Measurements from ENCODE around the gene B3GALT6.

The B3GALT6 gene

DNA sequence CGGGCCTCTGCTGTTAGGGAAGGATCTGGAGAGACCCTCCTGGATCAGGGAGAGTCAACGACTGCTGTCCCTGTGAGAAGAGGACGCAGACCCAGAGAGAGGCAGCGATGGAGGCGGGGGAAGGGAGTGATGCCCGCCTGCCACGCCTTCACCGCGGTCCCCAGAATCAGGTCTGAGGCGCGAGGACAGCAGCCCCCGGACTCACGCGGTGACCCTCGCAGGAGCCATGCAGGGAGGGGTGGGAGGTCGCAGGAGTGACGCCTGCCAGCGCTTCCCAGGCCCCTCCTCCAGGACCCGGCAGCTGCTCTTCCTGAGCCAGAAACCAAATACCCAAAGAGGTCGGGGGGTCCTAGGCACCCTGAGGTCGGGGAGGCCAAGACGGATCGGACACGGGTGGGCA lies 11.8 kb upstream of the B3GALT6 start:
- DNase-seq (ENCODE audit: low read depth): no peak
- no peak overlapping the region for H3K4me3 ChIP-seq (ENCODE audit: low read depth, low read length)
- TF ChIP-seq, protein P1, sequence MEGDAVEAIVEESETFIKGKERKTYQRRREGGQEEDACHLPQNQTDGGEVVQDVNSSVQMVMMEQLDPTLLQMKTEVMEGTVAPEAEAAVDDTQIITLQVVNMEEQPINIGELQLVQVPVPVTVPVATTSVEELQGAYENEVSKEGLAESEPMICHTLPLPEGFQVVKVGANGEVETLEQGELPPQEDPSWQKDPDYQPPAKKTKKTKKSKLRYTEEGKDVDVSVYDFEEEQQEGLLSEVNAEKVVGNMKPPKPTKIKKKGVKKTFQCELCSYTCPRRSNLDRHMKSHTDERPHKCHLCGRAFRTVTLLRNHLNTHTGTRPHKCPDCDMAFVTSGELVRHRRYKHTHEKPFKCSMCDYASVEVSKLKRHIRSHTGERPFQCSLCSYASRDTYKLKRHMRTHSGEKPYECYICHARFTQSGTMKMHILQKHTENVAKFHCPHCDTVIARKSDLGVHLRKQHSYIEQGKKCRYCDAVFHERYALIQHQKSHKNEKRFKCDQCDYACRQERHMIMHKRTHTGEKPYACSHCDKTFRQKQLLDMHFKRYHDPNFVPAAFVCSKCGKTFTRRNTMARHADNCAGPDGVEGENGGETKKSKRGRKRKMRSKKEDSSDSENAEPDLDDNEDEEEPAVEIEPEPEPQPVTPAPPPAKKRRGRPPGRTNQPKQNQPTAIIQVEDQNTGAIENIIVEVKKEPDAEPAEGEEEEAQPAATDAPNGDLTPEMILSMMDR (IDR thresholded peaks at IDR 0.05; ENCODE audit: control insufficient read depth, extremely low read depth, insufficient read depth): no peak

DNA sequence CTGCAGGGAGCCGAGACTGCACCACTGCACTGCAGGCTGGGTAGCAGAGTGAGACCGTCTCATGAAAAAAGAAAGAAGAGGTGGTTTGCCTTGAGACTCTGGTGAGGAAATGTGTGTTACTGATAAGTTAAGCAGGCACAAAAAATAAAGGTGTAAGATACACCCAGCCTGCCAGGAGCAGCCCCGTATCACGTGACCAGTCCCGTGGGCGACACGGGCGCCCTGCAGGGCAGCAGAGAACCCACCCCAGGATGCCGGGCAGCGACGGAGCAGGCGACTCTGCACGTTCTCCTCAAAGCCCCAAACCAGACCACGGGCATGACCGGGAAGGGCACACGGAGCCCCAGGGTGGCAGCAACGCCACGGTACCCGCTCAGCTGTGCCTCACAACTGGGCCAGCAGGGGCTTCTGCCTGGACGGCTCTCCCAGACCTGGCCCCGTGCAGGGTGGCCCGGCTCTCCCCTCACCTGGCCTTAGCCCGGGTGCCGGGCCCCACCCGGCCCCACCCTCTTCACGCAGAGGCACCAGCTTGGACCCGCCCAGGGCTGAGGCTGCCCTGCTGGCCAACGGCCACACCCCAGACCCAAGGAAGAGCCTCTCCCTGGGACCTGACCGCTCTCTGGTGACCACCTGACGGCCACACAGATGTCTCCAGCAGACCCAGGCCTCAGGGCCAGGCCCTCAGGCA lies 10.0 kb upstream of the B3GALT6 start:
- H3K4me3 ChIP-seq (ENCODE audit: low read depth, low read length): no peak overlapping the region
- DNase-seq (ENCODE audit: low read depth): no peak
- TF ChIP-seq, protein P1 (IDR thresholded peaks at IDR 0.05; ENCODE audit: control insufficient read depth, extremely low read depth, insufficient read depth): no peak

DNA sequence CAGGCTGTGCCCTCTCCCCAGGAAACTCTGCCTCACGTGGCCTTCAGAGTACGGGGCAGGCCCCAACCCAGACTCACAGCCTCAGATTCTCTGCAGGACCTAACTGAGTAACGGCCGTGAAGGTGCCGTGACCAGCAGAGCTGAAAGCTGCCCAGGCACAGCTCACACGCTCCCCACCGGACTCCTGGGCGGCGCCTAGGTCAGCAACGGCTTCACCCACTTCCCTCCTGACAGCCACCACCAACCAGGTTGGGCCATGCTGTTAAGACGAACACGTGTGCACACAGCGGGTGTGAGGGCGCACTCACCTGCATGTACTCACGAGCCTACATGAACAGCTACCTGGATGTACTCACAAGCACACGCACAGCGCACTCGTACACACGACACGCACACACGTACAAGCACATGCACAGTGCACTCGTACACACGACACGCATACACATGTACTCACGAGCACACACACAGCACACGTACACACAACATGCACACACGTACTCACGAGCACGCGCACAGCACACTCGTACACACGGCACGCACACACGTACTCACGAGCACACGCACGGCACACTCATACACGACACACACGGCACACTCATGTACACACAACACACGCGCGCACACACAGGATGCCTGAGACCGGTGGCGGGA lies 9.3 kb upstream of the B3GALT6 start:
- TF ChIP-seq, protein P1 (IDR thresholded peaks at IDR 0.05; ENCODE audit: control insufficient read depth, extremely low read depth, insufficient read depth): no peak
- DNase-seq (ENCODE audit: low read depth): no peak
- H3K4me3 ChIP-seq (ENCODE audit: low read depth, low read length): no peak overlapping the region

DNA sequence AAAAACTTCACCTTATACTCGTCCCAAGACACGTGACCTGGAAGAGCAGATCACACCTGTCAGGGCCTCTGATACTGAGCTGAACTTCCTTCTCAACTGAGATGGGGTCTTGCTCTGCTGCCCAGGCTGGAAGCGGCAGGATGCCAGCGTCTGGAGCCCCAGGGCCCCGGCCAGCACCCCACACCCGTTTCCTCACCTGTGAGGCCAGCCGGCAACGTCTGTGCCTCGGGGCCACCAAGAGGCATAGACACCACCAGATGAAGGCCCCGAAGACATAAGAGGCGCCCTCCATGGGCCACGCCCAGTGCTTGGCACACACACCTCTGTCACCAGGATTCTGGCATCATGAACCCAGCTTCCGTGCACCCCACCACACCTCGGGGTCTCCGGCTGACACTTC lies 8.7 kb upstream of the B3GALT6 start:
- no peak overlapping the region for H3K4me3 ChIP-seq (ENCODE audit: low read depth, low read length)
- TF ChIP-seq, protein P1 (IDR thresholded peaks at IDR 0.05; ENCODE audit: control insufficient read depth, extremely low read depth, insufficient read depth): no peak
- DNase-seq (ENCODE audit: low read depth): no peak

DNA sequence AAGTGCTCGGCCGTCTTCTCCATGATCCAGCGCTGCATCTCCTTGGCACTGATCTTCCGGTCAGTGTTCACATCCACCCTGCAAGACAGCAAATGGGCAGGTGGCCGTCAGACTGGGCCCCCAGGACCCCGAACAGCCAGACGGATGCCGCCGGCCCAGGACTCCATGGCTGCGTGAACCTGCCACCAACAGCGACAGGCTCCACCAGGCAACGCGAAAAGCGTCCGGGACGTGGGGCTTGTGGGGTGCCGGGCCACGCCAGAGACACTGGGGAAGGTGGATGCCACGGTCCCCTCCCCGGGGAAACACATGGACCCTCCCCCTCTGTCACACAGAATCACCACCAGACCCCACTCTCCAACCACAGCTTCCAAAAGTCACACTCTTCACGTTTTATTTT lies 8.1 kb upstream of the B3GALT6 start:
- no peak overlapping the region for H3K4me3 ChIP-seq (ENCODE audit: low read depth, low read length)
- TF ChIP-seq, protein P1 (IDR thresholded peaks at IDR 0.05; ENCODE audit: control insufficient read depth, extremely low read depth, insufficient read depth): no peak
- no peak for DNase-seq (ENCODE audit: low read depth)

DNA sequence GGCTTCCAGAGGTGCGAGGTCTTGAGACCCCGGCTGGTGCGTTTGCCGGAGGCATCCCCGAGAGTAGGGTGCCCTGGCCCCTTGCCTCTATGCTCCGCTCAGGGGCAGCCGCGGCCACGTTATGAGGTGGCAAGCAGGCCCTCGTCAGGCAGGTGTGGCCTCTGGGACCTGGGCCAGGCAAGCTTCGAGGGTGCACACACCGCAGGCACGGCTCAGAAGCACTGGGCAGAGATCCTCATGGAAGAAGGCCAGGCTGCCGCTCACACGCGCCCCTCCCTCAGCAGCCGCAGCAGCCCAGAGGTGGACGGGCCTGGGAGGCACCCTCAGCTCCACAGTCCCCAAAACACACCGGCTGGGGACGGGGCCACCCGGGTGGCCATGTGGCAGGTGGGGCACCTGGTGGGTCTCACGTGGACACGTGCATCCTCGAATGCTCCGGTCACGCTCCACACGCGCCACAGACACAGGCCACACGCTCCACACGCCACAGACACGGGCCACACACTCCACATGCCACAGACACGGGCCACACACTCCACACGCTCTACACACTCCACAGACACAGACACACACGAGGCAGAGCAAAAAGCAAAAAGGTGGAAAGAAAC lies 6.7 kb upstream of the B3GALT6 start:
- TF ChIP-seq, protein P1 (IDR thresholded peaks at IDR 0.05; ENCODE audit: control insufficient read depth, extremely low read depth, insufficient read depth): no peak
- H3K4me3 ChIP-seq (ENCODE audit: low read depth, low read length): no peak overlapping the region
- DNase-seq (ENCODE audit: low read depth): no peak

Data from LNCaP clone FGC (cell line).